HG03342 (cell line): ENCODE measurements around the gene ARHGEF12.

Experiments used
- ATAC-seq: cut with Tn5 transposase; IDR thresholded peaks from one replicate; pipeline ENCODE4 v1.9.1; 2021; ENCODE audit warnings: mild to moderate bottlenecking, moderate library complexity; ENCODE audit not compliant: unreplicated experiment

Gene ARHGEF12

DNA sequence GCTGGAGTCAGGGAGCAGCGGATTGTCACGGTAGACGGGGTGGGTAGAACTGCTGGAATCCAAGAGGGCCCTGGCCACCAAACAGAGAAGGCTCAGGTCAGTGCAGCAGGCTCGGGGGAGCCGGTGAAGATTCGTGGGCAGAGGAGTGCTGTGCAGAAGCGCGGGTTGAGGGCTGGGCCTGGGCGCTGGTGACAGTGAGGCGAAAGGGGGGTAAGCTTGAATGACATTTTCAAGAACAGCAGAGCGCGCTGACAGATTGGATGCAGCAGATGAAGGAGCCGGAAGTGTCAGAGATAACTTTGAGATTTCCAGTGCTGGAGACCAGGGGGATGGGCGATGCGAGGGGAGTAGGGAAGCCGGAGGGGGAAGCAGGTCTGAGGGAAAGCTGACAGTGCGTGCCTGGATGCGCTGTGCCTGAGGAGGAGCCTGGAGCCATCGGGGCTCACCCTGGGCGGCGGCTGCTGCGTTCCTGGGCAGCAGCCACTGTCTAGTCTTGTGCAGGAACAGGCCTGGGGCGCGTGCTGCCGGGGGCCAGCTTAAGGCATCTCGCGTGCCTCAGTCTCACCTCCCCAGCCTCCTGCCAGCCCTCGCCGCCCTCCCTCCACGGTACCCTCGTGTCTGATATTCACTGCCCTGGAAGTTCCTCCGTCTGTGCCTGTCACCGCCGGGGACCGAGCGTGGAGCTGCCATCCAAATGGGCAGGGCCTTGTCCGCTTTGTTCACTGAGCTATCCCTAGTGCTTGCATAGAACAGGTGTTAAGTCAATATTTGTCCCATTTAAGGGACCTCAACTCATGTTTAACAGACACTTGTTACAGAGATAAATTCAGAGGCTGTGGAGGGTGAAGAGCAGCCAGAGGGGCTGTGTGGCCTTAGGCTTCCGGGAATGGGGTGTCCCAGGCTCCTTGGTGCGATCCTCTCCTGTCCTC lies 180.5 kb downstream of the ARHGEF12 start:
- ATAC-seq, result no peak

DNA sequence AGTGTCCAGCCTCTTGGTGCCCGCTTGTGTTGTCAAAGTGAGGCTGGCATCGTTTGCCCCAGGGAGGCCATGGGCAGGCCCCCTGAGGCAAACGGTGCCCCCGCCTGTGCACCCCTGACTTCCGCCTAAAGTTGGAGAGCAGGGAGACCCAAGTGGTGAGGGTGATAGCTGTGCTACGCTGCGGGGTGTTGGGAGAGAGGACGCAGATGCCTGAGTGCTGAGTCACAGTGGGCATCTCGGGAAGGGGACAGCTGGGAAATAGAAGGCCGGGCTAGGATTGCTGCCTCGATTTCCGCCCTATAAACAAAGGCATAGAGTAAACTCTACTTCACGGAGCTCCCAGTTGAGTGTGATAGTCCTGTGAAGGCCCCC lies 181.2 kb downstream of the ARHGEF12 start:
- ATAC-seq, result no peak

DNA sequence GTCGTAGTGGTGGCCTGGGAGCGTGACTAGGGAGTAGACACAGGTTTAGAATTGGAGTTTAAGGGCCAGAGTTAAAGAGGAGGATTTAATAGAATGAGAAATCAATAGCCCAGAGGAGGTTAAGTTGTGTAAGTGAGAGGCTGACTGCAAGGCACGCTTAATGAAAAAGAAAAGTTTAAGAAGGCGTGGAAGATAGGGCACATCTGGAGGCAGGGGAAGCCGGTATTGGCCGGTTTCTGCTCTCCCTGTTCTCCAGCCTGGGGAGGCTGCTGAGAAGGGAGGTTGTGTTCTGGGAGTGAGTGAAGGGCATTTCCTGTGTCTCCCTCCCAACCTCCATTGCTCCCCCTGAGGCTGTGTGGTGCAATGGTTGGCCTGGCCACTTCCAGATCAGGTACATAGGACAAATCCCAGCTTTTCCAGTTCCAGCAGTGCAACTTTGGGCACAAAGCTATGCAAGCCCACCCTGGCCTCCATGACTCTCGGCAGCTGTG lies 181.6 kb downstream of the ARHGEF12 start:
- no peak for ATAC-seq

DNA sequence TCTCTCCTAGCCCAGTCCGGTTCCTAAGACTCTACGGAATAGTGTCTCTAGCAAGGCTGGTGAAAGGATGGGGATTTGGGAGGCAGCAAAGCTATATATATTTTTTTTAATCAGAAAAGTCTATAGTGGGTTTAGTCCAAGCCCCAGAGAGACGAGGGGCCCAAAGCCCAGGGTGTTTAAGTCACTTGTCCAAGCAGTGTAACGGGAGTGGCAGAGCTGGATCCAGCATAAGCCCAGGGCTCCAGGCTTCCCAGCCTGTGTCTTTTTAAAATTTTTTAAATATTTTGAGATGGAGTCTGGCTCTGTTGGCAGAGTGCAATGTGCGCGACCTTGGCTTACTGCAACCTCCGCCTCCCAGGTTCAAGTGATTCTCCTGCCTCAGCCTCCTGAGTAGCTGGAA lies 182.1 kb downstream of the ARHGEF12 start:
- no peak for ATAC-seq

DNA sequence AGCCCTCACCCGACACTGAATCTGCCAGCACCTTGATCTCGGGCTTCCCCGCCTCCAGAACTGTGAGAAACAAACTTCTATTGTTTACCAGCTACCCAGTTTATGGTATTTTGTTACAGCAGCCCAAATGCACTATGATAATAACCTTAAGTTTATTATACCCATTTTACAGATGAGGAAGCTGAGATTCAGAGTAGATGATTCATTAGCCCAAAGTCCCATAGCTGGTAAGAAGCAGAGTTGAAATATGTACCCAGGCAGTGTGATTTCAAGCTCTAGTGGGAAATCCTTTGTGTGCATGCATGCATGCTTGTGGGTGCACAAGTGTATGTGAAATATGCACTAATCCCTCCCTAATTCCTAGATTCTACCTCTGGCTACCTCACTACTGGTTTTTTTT lies 183.3 kb downstream of the ARHGEF12 start:
- no peak for ATAC-seq

DNA sequence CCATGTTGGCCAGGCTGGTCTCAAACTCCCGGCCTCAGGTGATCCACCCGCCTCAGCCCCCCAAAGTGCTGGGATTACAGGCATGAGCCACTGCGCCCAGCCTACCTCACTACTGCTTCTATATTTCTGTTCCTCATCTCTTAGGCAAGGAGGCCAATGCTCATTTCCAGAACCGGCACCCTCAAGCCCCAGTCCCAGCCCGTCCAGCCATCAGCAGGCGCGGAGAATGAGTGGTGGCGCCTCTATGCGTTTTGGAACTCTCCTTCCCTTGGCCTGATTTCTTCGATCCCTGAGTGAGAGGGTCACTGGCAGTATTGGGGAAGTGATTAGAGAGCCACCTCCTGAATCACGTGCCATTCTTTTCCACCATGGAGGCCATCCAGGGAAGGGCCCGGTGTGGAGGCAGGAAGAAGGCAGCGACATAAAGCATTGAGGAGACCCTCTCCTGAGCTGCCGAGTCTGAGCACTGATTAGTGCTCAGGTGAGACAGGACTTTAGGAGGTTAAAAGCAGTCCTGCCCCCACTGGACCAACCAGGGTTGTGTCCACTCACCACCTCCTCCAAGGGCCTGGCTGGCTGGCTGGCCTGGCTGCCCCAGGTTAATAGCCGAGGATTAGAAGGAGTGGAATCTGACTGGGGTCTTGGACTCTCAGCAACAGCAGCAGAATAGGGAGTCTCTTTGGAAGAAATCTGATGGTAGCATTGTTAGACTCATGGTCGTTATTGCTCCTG lies 184.0 kb downstream of the ARHGEF12 start:
- ATAC-seq, result no peak

DNA sequence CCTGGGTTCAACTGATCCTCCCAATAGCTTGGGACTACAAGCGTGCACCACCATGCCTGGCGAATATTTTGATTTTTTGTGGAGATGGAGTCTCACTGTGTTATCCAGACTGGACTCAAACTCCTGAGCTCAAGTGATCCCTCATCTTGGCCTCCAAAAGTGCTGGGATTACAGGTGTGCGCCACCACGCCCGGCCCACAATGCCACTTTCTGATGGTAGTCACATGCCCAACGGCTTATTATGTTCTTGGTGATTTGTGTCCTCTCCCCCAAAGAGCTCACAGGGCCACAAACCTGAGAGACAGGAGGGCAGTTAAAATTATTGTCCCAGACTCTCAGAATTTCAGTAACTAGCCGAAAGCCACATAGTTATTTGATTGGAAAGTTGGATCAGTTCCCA lies 185.0 kb downstream of the ARHGEF12 start:
- no peak for ATAC-seq

DNA sequence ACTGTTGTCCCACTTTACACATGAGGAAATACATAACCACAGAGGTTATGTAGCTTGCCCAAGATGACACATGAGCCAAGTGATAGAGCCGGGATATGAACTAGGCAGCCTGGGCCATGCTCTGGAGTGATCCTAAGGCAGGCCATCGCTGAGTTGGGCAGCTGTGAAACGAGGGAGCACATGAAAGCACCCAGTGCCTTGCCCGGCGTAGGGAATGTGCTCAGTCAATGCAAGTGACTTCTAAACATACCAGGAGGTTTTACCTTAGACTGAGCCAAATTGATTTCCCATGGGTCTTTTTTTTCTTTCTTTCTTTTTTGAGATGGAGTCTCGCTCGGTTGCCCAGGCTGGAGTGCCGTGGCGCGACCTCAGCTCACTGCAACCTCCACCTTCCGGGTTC lies 185.8 kb downstream of the ARHGEF12 start:
- no peak for ATAC-seq

DNA sequence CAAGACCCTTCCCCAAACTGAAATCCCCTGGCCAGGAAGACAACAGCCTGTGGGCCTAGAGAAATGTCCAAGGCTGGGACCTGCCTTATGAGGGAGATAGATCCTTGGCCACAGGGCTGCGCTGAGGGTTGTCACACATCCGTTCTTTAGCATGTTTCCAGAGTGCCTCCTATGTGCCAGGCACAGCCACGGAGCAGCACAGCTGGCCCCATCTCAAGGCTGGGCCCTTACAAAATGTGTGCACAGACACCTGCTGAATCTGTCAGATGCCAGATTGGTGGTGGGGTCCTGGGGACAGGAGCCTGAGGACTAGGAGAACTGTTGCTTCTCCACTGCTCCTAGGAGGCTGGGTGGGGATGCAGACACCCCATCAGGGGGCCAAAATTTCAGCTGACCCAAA lies 186.5 kb downstream of the ARHGEF12 start:
- no peak for ATAC-seq

DNA sequence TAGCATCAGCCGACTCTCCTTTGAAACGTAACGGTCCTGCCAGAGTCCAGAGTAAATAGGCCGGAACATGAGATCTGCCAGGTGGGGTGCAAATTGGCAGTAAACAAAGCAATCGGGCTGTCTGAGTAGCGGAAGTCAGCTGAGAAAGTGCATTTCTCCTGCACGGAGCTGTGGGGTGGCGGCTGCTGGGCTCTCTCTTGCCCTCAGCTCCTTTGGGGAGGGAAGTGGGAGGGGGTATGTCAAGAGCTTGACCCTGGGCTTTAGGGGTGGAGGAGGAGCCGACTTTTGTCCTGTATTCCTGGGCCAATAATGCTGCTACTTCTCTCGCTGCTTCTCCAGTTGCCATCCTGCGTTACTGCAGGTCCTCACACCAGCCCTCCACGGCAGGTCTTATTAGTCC lies 187.0 kb downstream of the ARHGEF12 start:
- no peak for ATAC-seq

DNA sequence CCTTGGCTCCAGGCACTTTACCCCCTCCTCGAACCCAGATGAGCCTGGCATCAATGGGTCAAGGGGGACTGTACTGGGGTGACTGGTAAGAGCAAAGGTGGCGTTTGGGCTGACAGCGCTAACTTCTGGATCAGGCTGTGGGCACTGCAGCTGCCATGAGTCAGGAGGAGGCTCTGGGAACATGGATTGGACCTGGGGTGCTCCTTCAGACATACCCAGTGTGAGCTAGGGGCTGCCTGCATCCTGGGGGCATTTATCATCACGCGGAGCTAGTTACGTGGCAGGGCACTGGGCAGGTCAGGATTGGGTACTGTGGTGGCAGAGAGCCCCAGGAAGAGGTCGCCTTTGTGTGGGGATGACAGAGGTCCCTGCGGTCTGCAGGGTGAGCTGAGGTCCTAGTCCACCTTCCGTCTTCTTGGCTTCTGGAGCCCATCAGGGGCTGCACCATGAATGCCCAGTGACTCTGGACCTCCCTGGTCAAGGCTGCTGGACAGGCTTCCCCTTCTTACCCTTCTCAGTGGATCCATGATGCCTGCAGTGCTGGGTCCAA lies 188.4 kb downstream of the ARHGEF12 start:
- no peak for ATAC-seq

DNA sequence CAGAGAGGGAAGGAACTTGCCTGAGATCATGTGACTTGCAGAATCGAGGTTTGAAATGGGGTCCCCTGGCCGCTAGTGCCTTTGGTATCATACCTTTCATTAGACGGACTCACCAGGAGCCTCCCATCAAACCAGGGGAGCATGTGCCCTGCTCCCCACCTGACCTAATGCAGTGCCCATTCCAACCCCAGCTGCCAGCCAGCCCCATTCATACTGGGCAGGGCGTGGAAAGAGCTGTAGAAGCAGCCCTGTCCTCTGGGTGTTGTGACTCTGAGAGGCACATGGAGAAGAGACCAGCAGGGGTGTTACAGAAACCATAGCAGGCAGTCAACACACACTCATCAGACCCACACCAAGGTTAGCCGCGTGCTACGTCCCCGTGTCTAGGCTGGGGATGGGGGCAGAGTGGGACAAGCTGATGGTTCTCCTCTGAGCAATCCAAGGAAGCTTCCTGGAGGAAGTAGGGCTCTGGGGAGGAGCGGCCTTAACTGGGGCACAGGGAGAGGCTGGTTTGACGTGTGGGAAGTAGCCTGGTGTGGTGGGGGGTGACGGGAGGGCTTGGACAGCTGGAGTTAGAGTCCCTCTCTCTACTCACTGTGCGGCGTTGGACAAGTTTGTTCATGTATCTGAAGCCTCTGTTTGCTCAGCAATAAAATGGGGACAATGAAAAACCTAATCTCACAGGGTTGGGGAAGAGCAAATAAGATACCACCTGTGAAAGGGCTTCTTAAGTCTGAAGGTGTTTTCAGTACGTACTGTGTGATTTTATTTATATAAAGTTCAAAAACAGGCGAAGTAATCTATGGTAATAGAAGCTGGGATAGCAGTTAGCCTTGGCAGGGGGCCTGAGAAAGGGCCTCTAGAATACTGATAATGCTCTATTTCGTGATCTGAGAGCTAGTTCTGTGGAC lies 189.3 kb downstream of the ARHGEF12 start:
- ATAC-seq, result no peak

DNA sequence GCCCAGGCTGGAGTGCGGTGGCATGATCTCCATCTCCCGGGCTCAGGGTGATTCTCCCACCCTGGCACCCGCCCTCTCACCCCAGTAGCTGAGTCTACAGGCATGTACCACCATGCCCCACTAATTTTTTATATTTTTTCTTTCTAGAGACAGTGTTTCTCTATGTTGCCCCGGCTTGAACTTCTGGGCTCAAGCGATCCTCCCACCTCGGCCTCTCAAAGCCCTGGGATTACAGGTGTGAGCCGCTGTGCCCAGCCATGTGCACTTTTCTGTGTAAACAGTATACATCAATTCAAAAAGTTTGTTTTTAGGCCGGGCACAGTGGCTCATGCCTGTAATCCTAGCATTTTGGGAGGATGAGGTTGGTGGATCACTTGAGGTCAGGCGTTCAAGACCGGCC lies 190.0 kb downstream of the ARHGEF12 start:
- no peak for ATAC-seq

DNA sequence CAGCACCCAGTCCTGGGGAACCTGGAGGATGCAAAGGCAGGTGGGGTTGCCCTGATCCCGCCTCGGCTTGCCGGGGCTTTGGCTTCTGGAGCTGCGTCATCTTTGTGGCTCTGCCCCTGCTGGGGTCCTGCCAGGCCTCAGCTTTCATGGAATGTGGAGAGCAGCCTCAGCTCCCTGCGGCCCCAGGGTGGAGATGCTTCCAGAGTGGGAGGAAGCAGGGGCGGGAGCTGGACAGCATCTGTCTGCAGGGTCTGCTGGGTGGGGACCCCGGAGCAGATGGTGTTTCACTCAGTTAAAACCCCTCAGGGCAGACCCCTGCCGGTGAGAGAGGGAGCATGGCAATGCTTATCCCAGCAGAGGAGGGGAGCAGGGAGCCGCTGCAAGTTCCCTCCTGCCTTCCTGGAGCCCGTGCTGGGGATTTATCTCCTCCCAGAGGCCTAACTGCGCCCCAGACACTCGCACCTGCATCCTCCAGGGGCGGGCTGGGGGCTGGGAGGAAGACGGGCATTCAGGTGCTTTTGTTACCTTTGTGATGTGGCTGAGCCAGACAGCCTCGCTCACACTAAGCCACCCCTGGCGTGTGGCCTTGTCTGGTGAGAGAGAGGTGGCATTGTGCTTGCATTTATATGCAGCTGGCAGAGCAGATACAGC lies 191.0 kb downstream of the ARHGEF12 start:
- ATAC-seq, result no peak

DNA sequence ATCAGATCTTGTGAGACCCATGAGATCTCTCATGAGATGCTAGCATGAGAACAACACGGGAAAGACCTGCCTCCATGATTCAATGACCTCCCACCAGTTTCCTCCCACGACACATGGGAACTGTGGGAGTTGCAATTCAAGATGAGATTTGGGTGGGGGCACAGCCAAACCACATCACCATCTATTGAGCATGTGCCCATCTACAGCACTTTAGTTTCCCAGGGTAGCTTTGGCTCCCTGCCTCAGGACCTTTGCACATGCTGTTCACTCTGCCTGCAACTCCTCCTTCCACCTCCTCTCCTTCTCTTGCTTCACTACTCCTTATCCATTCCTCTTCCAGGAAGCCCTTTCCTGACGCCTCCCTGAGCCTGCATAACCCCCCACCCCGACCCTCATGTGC lies 192.5 kb downstream of the ARHGEF12 start:
- no peak for ATAC-seq

DNA sequence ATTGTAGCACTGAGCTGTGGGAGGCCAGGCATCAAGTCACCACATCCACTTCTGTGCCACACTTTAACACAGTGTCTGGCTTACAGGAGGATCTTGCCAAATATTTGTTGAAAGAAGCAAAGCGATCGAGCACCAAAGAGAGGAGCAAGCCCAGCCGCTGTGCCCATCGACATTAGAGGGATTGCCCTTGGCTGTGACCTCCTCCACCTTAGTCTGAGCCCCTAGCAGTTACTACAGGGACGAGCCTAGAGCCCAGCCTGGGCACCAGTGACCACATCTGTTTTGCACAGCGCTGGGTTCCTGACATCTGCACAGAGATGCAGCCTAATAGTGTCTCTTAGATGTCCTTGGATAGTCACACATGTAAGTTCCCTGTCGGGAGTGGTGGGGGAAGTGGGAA lies 193.0 kb downstream of the ARHGEF12 start:
- ATAC-seq, result no peak

DNA sequence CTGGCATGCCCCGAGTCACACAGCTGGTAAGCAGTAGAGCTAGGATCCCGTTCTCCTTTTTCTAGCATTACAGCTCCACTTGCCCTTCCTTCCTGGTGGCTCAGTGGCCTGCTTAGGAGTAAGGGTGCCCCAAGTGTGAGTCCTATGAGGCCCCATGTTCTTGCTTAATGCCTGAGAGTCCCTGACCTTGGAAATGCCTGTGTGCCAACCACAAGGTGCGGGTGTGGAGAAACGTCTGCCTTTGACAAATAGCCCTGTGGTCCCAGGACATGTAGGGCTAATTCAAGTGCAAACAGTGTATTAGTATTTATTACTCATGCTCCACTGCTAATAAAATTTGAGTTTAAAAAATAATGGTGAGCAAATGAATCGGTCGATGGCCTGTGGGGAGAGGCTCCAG lies 193.7 kb downstream of the ARHGEF12 start:
- ATAC-seq, result no peak

DNA sequence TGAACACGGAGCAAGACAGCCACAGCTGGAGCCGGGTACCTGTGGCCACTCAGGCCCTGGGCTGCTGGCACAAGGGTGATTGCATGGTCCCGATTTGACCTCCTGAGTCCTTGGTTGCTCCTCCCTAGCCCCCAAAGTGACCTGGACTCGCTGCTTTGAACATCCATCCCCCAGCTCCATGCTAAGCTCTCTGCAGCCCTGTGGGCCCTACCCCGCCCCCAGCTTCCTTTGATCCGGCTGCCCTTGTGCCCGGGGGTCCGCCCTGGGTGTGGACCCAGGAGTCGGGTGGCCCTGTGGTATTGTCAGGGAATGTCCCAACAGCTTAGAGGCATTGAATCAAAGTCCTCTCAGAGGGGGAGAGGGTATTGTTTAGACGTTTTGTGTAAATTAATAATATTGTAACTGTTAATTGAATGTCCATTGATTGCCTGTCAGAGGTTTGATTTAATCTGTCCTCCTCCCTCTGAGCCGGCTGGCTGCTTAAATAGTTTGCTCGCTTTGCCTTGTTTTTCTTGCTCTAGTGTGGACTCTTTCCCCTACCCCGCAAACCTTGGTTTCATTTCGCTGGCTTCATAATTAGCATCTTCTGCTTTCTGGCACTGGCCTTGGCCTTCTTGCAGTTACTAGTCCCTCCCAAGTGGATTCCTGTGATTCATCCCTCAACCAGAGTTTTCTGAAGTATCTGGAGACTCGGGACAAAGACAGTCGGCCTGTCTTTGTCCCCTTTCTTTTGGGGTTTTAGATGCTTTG lies 196.0 kb downstream of the ARHGEF12 start:
- no peak for ATAC-seq

DNA sequence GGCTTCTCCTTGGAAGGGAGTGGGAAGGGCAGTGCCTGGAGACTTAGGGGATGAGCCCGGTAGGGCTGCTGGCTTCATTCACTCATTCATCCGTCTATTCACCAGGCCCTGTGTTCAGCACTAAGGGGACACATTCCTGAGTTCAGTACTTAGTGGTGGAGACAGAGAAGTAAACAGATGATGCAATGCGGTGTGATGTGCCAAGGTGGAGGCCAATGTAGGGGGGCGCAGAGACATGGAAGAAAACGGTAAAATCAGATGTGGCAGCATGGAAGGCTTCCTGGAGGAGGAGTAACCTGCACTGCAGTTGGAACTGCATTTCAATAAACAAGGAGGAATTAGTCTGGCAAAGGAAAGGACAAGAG lies 196.6 kb downstream of the ARHGEF12 start:
- no peak for ATAC-seq
